Measurements from ENCODE around the gene NCR2. TPM values are rescaled to one million over a fixed set of nuclear protein-coding genes. Genes with fewer than 3 reads are reported as not detected.

Gene NCR2, protein sequence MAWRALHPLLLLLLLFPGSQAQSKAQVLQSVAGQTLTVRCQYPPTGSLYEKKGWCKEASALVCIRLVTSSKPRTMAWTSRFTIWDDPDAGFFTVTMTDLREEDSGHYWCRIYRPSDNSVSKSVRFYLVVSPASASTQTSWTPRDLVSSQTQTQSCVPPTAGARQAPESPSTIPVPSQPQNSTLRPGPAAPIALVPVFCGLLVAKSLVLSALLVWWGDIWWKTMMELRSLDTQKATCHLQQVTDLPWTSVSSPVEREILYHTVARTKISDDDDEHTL
- not detected for total RNA-seq
- polyA plus RNA-seq = not detected
- long read RNA-seq, donor 1 = 0 reads
- long read RNA-seq, donor 2 = 0 reads

DNA sequence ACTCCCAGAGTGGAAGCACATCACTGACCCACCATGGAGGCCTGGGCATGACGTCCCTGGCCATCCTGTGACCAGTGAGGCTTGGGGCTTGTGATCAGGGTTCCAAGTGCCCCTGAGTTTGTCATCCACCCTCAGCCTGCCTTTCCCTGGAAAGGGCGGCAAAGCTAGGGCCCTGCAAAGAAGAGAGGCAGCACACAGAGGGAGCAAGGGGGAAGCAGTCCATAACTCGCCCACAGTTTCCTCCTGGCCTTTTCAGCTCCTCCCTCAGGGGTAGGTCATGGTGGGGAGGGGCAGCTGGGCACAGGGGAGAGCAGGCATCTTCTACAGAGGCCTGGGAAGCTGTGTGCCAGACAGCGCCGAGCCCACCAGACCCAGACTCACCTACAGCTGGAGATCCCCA is at the start of gene NCR2:
NCR2 (plus strand) TSS at position 313 of the 400 bp plus-strand sequence. CDS start 269 bp downstream, outside the sequence.
- H3K36me3 ChIP-seq (ENCODE audit: insufficient read depth in 1 of 2, low read depth in 1 of 2) = no peaks in the 10 kb centered on the region
- 85 to 93% (median 88%) methylated on average over 4 to 5 of the region's 5 CpGs for WGBS, 3 donors
- no peaks in the 10 kb centered on the region for H3K4me1 ChIP-seq
- intact Hi-C loops (cut with DNase I) = no loop called here
- H3K4me3 ChIP-seq = no peak within 1 kb of the TSS
- no peak for ATAC-seq
- no peak within 1 kb of the TSS for H3K27ac ChIP-seq
- no peaks in the 10 kb centered on the region for H3K27me3 ChIP-seq (ENCODE audit: insufficient read depth in 3 of 3, low read length in 2 of 3)
- no peak for DNase-seq
- TF ChIP-seq, protein P1, sequence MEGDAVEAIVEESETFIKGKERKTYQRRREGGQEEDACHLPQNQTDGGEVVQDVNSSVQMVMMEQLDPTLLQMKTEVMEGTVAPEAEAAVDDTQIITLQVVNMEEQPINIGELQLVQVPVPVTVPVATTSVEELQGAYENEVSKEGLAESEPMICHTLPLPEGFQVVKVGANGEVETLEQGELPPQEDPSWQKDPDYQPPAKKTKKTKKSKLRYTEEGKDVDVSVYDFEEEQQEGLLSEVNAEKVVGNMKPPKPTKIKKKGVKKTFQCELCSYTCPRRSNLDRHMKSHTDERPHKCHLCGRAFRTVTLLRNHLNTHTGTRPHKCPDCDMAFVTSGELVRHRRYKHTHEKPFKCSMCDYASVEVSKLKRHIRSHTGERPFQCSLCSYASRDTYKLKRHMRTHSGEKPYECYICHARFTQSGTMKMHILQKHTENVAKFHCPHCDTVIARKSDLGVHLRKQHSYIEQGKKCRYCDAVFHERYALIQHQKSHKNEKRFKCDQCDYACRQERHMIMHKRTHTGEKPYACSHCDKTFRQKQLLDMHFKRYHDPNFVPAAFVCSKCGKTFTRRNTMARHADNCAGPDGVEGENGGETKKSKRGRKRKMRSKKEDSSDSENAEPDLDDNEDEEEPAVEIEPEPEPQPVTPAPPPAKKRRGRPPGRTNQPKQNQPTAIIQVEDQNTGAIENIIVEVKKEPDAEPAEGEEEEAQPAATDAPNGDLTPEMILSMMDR (IDR thresholded peaks at IDR 0.05) = no peak
- H3K9me3 ChIP-seq = no peaks in the 10 kb centered on the region

DNA sequence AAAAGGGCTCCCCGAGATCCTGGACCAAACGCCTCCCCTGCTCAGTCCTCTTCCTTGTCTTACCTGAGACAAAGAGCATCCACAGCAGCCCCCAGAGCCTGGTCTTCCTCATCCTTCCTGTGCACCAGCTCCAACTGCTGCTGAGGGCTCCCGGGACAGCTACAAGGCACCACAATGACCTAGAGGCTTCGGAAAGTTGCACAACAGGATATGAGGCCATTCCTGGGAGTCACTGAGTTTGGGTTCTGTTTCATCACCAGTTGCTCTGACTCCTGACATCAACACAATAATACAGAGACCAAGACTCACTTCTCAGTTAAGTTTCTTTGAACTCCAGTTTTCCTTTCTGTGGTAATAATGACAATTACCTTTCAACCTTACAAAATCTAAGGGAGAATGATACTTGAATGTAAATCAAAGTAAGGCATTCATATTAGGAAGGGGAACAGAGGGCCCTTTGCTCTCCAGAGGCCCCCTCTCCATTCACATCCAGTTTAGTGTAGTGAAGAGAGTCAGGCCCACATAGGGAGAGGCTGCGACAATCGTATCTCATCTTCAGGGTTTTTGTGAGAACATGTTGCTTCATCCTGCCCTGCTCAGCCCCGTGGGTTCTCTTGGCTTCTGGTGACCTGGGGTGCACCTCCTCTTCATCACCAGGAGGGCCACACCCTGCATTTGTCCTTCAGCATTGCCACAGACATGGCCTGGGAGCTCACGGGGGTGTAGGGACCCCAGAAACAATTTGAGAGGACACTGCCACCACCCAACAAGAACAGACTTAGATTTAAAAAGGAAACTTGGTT is 48.7 kb upstream of the NCR2 start, which contains the start of gene TREM1:
TREM1 (minus strand) TSS at position 139 of the 803 bp plus-strand sequence; CDS start at position 112, 27 bp downstream.
- DNase-seq (peak; percentile 26 to 65), ATAC-seq (peak; percentile 23 to 73 (median 64))
- no peaks in the 10 kb centered on the region for H3K9me3 ChIP-seq
- H3K27me3 ChIP-seq (ENCODE audit: insufficient read depth in 3 of 3, low read length in 2 of 3) = peaks cover 0 to 5% (median 0%) of the 10 kb centered on the region in 3 donors
- no peak within 1 kb of the TSS for H3K27ac ChIP-seq
- no peaks in the 10 kb centered on the region for H3K4me1 ChIP-seq
- TF ChIP-seq, protein P1 (IDR thresholded peaks at IDR 0.05) = no peak
- 73 to 85% (median 74%) methylated on average over 8 of the region's 8 CpGs for WGBS, 3 donors
- no peak within 1 kb of the TSS for H3K4me3 ChIP-seq
- no peaks in the 10 kb centered on the region for H3K36me3 ChIP-seq (ENCODE audit: insufficient read depth in 1 of 2, low read depth in 1 of 2)
- intact Hi-C loops (cut with DNase I) = no loop called here

DNA sequence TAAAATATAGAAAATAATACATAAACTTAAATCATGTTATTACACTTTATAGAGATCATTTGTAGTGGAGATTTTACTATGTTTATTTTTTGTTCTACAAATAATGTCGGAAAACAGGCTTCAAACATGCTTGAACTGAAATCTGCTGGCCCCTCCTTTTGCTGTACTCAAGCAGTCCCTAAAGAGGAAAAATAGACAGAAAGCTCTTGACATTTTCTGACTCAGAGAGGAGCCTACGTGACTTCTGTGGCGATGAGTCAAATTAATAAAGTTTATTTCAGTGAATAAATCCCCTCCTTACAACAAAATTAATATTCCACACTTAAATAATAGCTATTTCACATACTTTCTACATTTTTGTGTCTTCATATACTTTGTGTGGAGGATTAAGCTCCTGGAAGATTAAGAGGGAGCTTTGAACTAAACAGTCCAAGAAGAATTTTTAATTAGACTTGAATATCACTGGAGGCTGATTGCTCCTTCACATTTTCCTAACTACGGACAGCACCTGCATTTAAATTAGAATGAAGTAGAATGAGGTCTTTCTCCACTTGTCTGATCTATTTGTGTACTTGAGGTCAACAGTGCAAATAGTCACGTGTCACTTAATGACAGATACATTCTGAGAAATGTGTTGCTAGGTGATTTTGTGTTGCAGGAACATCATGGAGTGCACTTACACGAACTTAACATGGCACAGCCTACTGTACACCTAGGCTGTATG is 47.2 kb upstream of the NCR2 start:
- DNase-seq (no peak), ATAC-seq (no peak)
- Histone ChIP-seq H3K27ac (no peak overlapping the region), H3K4me3 (no peak overlapping the region), H3K36me3 (ENCODE audit: insufficient read depth in 1 of 2, low read depth in 1 of 2) (no peaks in the 10 kb centered on the region), H3K9me3 (no peaks in the 10 kb centered on the region), H3K4me1 (no peaks in the 10 kb centered on the region), H3K27me3 (ENCODE audit: insufficient read depth in 3 of 3, low read length in 2 of 3) (peaks cover 0 to under 1% (median 0%) of the 10 kb centered on the region in 3 donors)
- 37 to 53% (median 51%) methylated on average over 6 of the region's 6 CpGs for WGBS, 3 donors
- intact Hi-C loops (cut with DNase I) = no loop called here
- TF ChIP-seq, protein P1 (IDR thresholded peaks at IDR 0.05) = no peak

DNA sequence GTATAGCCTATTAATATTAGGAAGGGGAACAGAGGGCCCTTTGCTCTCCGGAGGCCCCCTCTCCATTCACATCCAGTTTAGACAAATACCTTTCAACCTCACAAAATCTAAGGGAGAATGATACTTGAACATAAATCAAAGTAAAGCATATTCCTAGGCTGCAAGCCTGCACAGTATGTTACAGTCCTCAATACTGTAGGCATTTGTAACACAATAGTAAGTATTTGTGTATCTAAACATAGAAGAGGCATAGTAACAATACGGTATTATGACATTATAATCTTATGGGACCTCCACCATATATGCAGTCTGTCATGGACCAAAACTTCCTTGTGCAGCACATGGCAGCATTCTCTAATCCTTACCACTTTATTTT is 46.7 kb upstream of the NCR2 start:
- Histone ChIP-seq H3K36me3 (ENCODE audit: insufficient read depth in 1 of 2, low read depth in 1 of 2) (no peaks in the 10 kb centered on the region), H3K27ac (no peak overlapping the region), H3K9me3 (no peaks in the 10 kb centered on the region), H3K4me1 (no peaks in the 10 kb centered on the region), H3K27me3 (ENCODE audit: insufficient read depth in 3 of 3, low read length in 2 of 3) (no peaks in the 10 kb centered on the region), H3K4me3 (no peak overlapping the region)
- intact Hi-C loops (cut with DNase I) = no loop called here
- ATAC-seq (no peak), DNase-seq (no peak)
- TF ChIP-seq, protein P1 (IDR thresholded peaks at IDR 0.05) = no peak
- WGBS, 3 donors = 66 to 89% (median 86%) methylated on average over 2 of the region's 2 CpGs
